HFFc6 (cell line): Measurements from ENCODE around the gene CCDC187. TPM values are rescaled to one million over a fixed set of nuclear protein-coding genes. Genes with fewer than 3 reads are reported as not detected.
"Not testable (repeated sequence)": the region's sequence is repeated elsewhere in the genome, so short reads cannot be mapped to it uniquely, and the experiment has no call there.

Source experiments
- DNase-seq: peaks from one replicate; pipeline ENCODE4 v3.0.0-alpha.2; 2018
- H3K27ac Mint-ChIP-seq: 2 replicates; pipeline ENCODE4 v1.8.0; 2020; ENCODE audit warnings: mild to moderate bottlenecking, mixed read lengths
- H3K27me3 Mint-ChIP-seq: 2 replicates; pipeline ENCODE4 v1.8.0; 2021; ENCODE audit warnings: mild to moderate bottlenecking, moderate library complexity, mixed read lengths; ENCODE audit not compliant: insufficient read depth
- H3K36me3 Mint-ChIP-seq: 2 replicates; pipeline ENCODE4 v1.8.0; 2021; ENCODE audit warnings: low read depth, mixed read lengths
- H3K4me1 Mint-ChIP-seq: 2 replicates; pipeline ENCODE4 v1.8.0; 2020; ENCODE audit warnings: low read depth, mixed read lengths
- H3K4me3 Mint-ChIP-seq: 2 replicates; pipeline ENCODE4 v1.8.0; 2020; ENCODE audit warnings: mild to moderate bottlenecking, moderate library complexity, mixed read lengths
- H3K9me3 Mint-ChIP-seq: 2 replicates; pipeline ENCODE4 v1.8.0; 2020; ENCODE audit warnings: mild to moderate bottlenecking, mixed read lengths
- total RNA-seq, 6 experiments: library from RNA; stranded (reverse); fragmentation: NEBNext Ultra II Directional; extraction: Animal tissue kit (Norgen Biotek cat#: 25700); gene quantifications; 2 replicates in 1 of 6; 3 replicates in 5 of 6; pipeline ENCODE4 v1.2.3, GENCODE V29; 2021
- TF ChIP-seq, protein P1 (sequence below): fragments of 200-600 bp; sonication (generic); IDR thresholded peaks from 2 replicates; pipeline ENCODE4 v1.5.0; 2021; ENCODE audit warnings: antibody characterized with exemption, mild to moderate bottlenecking

Gene CCDC187
- total RNA-seq, 6 experiments from 2014 or later, result not detected

DNA sequence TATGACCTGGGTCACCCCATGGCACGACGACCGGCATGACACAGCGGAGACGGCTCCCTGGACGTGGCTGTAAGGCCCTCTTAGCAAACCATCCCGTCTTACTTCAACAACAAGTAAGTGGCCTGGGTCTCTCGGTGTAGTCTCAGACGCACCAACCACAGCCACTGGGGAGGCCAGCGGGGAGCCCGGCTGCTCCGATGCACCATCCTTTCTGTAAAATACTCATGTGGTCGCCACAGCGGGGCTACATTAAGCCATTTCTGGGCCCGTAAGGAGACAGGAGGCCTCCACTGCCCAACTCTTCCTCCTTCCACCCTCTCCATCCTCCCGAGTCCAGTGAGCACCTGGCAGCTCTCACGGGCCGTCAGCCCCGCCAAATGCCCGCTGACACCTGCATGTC, 63.0 kb downstream of the CCDC187 start:
- Mint-ChIP-seq H3K27me3 (no peaks in the 10 kb centered on the region), H3K4me1 (peaks cover 23% of the 10 kb centered on the region), H3K36me3 (no peaks in the 10 kb centered on the region), H3K9me3 (no peaks in the 10 kb centered on the region), H3K27ac (no peak overlapping the region), H3K4me3 (no peak overlapping the region)
- DNase-seq, result no peak
- TF ChIP-seq, protein P1, sequence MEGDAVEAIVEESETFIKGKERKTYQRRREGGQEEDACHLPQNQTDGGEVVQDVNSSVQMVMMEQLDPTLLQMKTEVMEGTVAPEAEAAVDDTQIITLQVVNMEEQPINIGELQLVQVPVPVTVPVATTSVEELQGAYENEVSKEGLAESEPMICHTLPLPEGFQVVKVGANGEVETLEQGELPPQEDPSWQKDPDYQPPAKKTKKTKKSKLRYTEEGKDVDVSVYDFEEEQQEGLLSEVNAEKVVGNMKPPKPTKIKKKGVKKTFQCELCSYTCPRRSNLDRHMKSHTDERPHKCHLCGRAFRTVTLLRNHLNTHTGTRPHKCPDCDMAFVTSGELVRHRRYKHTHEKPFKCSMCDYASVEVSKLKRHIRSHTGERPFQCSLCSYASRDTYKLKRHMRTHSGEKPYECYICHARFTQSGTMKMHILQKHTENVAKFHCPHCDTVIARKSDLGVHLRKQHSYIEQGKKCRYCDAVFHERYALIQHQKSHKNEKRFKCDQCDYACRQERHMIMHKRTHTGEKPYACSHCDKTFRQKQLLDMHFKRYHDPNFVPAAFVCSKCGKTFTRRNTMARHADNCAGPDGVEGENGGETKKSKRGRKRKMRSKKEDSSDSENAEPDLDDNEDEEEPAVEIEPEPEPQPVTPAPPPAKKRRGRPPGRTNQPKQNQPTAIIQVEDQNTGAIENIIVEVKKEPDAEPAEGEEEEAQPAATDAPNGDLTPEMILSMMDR, result no peak

DNA sequence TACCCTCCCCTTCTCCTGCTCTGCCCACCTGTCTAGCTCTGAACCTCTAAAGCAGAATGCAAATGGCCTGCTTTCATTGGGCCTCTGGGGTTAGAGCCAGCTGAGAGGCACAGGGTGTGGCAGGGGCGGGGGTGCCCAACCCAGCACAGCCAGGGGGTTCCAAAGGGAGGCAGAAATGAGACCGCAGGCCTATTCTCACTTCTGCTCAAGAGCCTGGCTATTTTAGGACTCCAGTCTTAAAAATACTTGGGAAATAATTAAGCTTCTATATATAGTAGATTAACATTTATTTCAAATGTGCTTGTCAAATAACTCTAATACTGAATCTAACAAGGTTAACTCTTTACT, 63.9 kb downstream of the CCDC187 start:
- H3K36me3 Mint-ChIP-seq, result peaks cover 7% of the 10 kb centered on the region; the same call in 1 of the 2 replicates
- H3K27ac Mint-ChIP-seq, result no peak overlapping the region
- TF ChIP-seq, protein P1, result no peak
- H3K27me3 Mint-ChIP-seq, result no peaks in the 10 kb centered on the region
- peaks cover 21% of the 10 kb centered on the region for H3K4me1 Mint-ChIP-seq
- no peak for DNase-seq
- no peaks in the 10 kb centered on the region for H3K9me3 Mint-ChIP-seq
- no peak overlapping the region for H3K4me3 Mint-ChIP-seq

DNA sequence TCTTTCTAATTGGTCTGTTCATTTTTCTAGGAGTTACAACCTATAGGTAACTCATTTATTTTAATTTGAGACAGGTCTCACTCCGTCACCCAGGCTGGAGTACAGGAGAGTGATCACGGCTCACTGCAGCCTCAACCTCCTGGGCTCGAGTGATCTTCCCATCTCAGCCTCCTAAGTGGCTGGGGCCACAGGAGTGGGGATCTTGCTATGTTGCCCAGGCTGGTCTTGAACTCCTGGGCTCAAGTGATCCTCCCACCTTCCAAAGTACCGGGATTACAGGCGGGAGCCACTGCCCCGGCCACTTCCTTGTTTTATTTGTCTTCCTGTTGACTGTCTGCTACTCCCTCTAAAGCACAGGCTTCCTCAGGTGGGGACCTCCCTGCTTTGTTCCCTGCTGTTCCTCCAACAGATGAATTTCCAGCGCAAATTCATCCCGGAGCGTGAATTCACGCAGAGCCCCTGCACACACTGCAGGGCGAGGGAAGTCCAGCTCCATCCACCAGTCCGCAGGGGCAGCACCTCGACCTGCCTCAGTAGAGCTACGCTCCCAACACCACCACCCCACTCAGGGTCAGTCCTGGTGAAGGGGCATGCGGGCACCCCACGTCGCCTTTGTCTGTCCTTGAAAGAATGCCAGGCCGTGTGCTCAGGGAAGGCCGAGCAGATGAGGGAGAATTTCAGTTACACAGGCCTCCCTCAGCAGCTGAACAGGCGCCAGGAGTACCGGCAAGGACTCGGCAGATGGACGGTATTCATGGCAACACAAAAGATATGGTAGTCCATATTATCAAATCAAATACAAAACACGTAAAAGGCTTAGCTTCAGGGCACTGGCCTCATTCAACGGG, 64.5 kb downstream of the CCDC187 start:
- H3K27ac Mint-ChIP-seq, result no peak overlapping the region
- peaks cover 15% of the 10 kb centered on the region for H3K4me1 Mint-ChIP-seq
- no peaks in the 10 kb centered on the region for H3K9me3 Mint-ChIP-seq
- DNase-seq, result no peak
- no peaks in the 10 kb centered on the region for H3K27me3 Mint-ChIP-seq
- TF ChIP-seq, protein P1, result no peak
- H3K36me3 Mint-ChIP-seq, result peaks cover 10% of the 10 kb centered on the region; the same call in 1 of the 2 replicates
- no peak overlapping the region for H3K4me3 Mint-ChIP-seq

DNA sequence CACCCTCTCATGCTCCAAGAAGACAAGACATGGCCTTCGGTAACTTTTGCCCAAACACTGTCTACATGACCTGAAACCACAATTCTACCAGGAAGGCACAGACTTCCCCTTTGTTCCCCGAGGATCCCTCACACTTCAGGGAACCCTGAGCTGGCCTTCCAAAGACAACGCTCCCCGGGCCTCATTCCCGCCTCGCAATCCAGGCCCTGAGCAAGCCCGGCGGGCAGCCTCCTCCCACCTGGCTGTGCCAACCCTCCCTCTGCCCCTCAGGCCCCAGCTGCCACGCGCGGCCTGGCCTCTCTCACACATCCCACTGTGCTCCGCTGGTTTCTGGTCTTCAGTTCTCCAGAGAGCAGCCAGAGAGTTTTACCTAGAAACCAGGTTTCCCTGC, 65.6 kb downstream of the CCDC187 start:
- Mint-ChIP-seq H3K4me1 (peaks cover 5% of the 10 kb centered on the region), H3K4me3 (no peak overlapping the region), H3K27ac (no peak overlapping the region), H3K9me3 (no peaks in the 10 kb centered on the region), H3K36me3 (peaks cover 10% of the 10 kb centered on the region; the same call in 1 of the 2 replicates), H3K27me3 (no peaks in the 10 kb centered on the region; the same call in 1 of the 2 replicates)
- TF ChIP-seq, protein P1, result no peak
- DNase-seq, result no peak

DNA sequence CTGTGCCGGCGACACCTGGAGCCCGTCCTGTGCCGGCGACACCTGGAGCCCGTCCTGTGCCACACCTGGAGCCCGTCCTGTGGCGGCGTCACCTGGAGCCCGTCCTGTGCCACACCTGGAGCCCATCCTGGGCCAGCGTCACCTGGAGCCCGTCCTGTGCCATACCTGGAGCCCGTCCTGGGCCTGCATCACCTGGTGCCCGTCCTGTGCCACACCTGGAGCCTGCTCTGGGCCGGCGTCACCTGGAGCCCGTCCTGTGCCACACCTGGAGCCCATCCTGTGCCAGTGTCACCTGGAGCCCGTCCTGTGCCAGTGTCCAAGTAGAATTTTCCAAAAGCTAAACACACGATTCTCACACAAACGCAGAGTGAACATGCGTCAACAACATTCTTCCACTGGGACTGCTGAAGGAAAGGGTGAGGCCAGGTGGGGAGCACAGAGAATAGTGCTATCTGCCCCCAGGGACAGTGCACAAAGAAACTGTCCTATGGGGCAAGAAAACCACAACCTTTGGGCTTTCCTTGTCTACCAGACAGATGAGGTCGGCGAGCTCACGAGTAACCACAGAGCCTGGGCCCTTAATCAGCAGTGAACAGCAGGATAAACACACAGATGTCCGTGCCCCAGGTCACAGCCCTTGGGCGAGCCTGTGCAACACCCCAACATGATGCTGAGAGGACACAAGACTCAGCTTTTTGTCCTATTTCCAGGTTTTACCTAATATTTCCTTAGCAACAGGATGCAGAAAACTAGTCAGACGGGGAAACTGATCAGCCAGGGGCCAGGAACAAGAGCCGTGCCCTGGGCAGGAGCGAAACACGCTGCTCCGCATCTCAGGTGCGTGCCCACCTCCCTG, 66.2 kb downstream of the CCDC187 start:
- no peak overlapping the region for H3K27ac Mint-ChIP-seq
- DNase-seq, result no peak
- TF ChIP-seq, protein P1, result no peak
- H3K36me3 Mint-ChIP-seq, result peaks cover 10% of the 10 kb centered on the region; the same call in 1 of the 2 replicates
- no peaks in the 10 kb centered on the region for H3K9me3 Mint-ChIP-seq
- no peak overlapping the region for H3K4me3 Mint-ChIP-seq
- no peaks in the 10 kb centered on the region for H3K4me1 Mint-ChIP-seq
- no peaks in the 10 kb centered on the region; the same call in 1 of the 2 replicates for H3K27me3 Mint-ChIP-seq

DNA sequence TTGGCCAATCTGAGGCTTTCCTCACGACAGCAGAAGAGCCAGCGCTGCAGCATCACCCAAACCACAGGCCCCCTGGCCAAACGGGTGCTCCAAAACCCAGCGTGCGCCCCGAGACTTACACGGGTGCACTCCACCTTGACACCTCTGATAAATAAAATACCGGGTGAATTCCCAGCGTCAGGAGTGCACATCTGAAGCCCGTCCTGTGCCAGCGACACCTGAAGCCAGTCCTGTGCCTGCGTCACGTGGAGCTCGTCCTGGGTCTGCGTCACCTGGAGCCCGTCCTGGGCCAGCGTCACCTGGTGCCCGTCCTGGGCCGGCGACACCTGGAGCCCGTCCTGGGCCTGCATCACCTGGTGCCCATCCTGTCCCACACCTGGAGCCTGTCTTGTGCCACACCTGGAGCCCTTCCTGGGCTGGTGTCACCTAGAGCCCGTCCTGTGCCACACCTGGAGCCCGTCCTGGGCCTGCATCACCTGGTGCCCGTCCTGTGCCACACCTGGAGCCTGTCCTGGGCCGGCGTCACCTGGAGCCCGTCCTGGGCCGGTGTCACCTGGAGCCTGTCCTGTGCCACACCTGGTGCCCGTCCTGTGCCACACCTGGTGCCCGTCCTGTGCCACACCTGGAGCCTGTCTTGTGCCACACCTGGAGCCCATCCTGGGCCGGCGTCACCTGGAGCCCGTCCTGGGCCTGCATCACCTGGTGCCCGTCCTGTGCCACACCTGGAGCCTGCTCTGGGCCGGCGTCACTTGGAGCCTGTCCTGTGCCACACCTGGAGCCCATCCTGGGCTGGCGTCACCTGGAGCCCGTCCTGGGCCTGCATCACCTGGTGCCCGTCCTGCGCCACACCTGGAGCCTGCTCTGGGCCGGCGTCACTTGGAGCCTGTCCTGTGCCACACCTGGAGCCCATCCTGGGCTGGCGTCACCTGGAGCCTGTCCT, 67.2 kb downstream of the CCDC187 start:
- not testable (repeated sequence) for DNase-seq, H3K4me1 Mint-ChIP-seq, H3K4me3 Mint-ChIP-seq, H3K27ac Mint-ChIP-seq, H3K27me3 Mint-ChIP-seq, H3K9me3 Mint-ChIP-seq
- peaks cover 10% of the 10 kb centered on the region; the same call in 1 of the 2 replicates for H3K36me3 Mint-ChIP-seq
